ENCODE measurements around the gene CX3CL1. TPM values are rescaled to one million over a fixed set of nuclear protein-coding genes. Genes with fewer than 3 reads are reported as not detected.

CX3CL1 gene
- total and polyA plus RNA-seq, 2 of the 13 experiments (the other 11 are each of a cell fraction or from before 2014, with no cell fraction given): 57.3 to 60.8 TPM

DNA sequence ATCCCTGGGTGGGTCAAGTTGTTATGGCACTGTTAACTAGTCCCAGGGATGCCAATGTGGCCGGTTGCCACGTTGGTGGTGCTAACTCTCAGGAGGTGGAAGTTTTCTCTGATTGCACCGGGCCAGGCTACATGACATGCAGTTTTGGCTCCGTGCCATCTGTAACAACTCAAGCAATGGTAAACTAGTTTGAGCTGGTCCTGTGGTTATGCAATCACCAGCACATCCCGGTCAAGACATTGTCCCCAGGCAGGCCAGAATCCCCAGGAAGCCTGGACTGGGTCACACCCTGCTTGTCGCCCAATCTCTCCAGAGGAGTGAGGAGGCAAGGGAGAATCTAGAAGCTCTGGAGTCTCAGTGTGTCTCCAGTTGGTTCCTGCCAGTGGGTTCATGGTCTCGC lies 22.2 kb downstream of the CX3CL1 start:
- in situ Hi-C loops (cut with HindIII; ENCODE audit: extremely low pct_ligation_motif_present, low pct_unique_long_range_greater_than_20kb) (no loop called here), intact Hi-C loops (cut with micrococcal nuclease; ENCODE audit: unreplicated experiment) (no loop called here)
- no peak; the same call in 2 of the 3 replicates for ATAC-seq
- ChIA-PET POLR2A (interaction anchor here (0.9 to 1.8 kb wide), 3 partner anchors 16 to 53 kb away, joined by 3 to 12 read pairs (median 4); partner anchors contain the start of genes CIAPIN1, COQ9 and CX3CL1), CTCF (ENCODE audit: low intra/inter-chr PET ratio, low total read pairs) (no interaction called here)
- 37% methylated on average over 5 of the region's 7 CpGs for WGBS (ENCODE audit: low lambda C conversion rate)
- DNase-seq (ENCODE audit: low spot score): no peak
- no peak overlapping the region for H3K4me2 ChIP-seq (ENCODE audit: low read depth, low read length)
- H3K79me2 ChIP-seq (ENCODE audit: insufficient read depth, low read length): no peaks in the 10 kb centered on the region
- H3K36me3 ChIP-seq (replicated peaks in 1 of 2; ENCODE audit: control insufficient read depth in 1 of 2, insufficient read depth in 2 of 2, low read length in 2 of 2): no peaks in the 10 kb centered on the region
- H3K27me3 ChIP-seq (ENCODE audit: control insufficient read depth in 1 of 2, insufficient read depth in 2 of 2, low read length in 2 of 2): peaks cover 4 to 12% of the 10 kb centered on the region in 2 experiments; a peak in 4 of 5 replicates
- peaks cover 6% of the 10 kb centered on the region; the same call in 1 of the 2 replicates for H3K4me1 ChIP-seq (ENCODE audit: insufficient read depth, low read length)
- no TSS peak for BruUV-seq (replicated peaks)
- peak; percentile 85 for TF ChIP-seq CEBPB (IDR thresholded peaks at IDR 0.05; ENCODE audit: borderline replicate concordance, low read depth, low read length)
- TF ChIP-seq, protein P1, sequence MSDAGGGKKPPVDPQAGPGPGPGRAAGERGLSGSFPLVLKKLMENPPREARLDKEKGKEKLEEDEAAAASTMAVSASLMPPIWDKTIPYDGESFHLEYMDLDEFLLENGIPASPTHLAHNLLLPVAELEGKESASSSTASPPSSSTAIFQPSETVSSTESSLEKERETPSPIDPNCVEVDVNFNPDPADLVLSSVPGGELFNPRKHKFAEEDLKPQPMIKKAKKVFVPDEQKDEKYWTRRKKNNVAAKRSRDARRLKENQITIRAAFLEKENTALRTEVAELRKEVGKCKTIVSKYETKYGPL (CRISPR knock-in tag; IDR thresholded peaks at IDR 0.05): peak; percentile 67; the same call in 1 of the 2 replicates
- no peak for TF ChIP-seq ARNTL (CRISPR knock-in tag; IDR thresholded peaks at IDR 0.05)
- TF ChIP-seq CEBPG (CRISPR knock-in tag; IDR thresholded peaks at IDR 0.05): peak; percentile 71
- TF ChIP-seq ZNF143 (CRISPR knock-in tag; IDR thresholded peaks at IDR 0.05): no peak
- H3K4me3 ChIP-seq (replicated peaks in 1 of 3; ENCODE audit: insufficient read depth in 1 of 3, low read depth in 2 of 3, low read length in 3 of 3): no peak overlapping the region
- H2AFZ ChIP-seq (ENCODE audit: low read length): no peak overlapping the region
- H4K20me1 ChIP-seq (ENCODE audit: insufficient read depth, low read length): no peaks in the 10 kb centered on the region
- H3K9me3 ChIP-seq (ENCODE audit: low read length): no peaks in the 10 kb centered on the region
- H3K9ac ChIP-seq (ENCODE audit: insufficient read depth, low read depth, low read length): no peak overlapping the region
- H3K27ac ChIP-seq (ENCODE audit: extremely low read length, insufficient read depth, low read length): no peak overlapping the region
- FAIRE-seq: no peak

DNA sequence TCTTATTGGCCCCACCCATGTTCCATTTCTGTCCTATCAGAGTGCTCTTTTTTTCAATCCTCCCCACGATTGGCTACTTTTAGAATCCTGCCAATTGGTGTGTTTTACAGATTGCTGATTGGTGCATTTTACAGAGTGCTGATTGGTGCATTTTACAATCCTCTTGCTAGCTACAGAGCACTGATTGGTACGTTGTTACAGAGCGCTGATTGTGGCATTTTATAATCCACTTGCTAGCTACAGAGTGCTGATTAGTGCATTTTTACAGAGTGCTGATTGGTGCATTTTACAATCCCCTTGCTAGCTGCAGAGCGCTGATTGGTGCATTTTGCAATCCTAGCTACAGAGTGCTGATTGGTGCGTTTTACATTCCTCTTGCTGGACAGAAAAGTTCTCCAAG lies 22.7 kb downstream of the CX3CL1 start:
- no peaks in the 10 kb centered on the region for H4K20me1 ChIP-seq (ENCODE audit: insufficient read depth, low read length)
- no peak overlapping the region for H3K9ac ChIP-seq (ENCODE audit: insufficient read depth, low read depth, low read length)
- H3K36me3 ChIP-seq (replicated peaks in 1 of 2; ENCODE audit: control insufficient read depth in 1 of 2, insufficient read depth in 2 of 2, low read length in 2 of 2): no peaks in the 10 kb centered on the region
- no peaks in the 10 kb centered on the region for H3K9me3 ChIP-seq (ENCODE audit: low read length)
- ATAC-seq (no peak), DNase-seq (ENCODE audit: low spot score) (no peak), FAIRE-seq (no peak)
- H2AFZ ChIP-seq (ENCODE audit: low read length): no peak overlapping the region
- H3K4me3 ChIP-seq (replicated peaks in 1 of 3; ENCODE audit: insufficient read depth in 1 of 3, low read depth in 2 of 3, low read length in 3 of 3): no peak overlapping the region
- peaks cover 4 to 12% of the 10 kb centered on the region in 2 experiments; a peak in 4 of 5 replicates for H3K27me3 ChIP-seq (ENCODE audit: control insufficient read depth in 1 of 2, insufficient read depth in 2 of 2, low read length in 2 of 2)
- H3K4me1 ChIP-seq (ENCODE audit: insufficient read depth, low read length): peaks cover 6% of the 10 kb centered on the region; the same call in 1 of the 2 replicates
- POLR2A ChIA-PET: interaction anchor here (0.9 to 1.8 kb wide), 3 partner anchors 16 to 52 kb away, joined by 3 to 12 read pairs (median 4); partner anchors contain the start of genes CIAPIN1, COQ9 and CX3CL1
- no peak overlapping the region for H3K27ac ChIP-seq (ENCODE audit: extremely low read length, insufficient read depth, low read length)
- TF ChIP-seq, protein P2, sequence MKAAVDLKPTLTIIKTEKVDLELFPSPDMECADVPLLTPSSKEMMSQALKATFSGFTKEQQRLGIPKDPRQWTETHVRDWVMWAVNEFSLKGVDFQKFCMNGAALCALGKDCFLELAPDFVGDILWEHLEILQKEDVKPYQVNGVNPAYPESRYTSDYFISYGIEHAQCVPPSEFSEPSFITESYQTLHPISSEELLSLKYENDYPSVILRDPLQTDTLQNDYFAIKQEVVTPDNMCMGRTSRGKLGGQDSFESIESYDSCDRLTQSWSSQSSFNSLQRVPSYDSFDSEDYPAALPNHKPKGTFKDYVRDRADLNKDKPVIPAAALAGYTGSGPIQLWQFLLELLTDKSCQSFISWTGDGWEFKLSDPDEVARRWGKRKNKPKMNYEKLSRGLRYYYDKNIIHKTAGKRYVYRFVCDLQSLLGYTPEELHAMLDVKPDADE (CRISPR knock-in tag; IDR thresholded peaks at IDR 0.05): no peak
- no peak for TF ChIP-seq SAP130 (CRISPR knock-in tag; IDR thresholded peaks at IDR 0.05; ENCODE audit: low read depth)
- TF ChIP-seq BRD4 (CRISPR knock-in tag; IDR thresholded peaks at IDR 0.05): no peak
- TF ChIP-seq MAFK (conservative IDR thresholded peaks at IDR 0.05 in 1 of 2, IDR thresholded peaks at IDR 0.05 in 1 of 2; ENCODE audit: low read length in 2 of 2): peak; percentile 67 to 83
- TF ChIP-seq, protein P3, sequence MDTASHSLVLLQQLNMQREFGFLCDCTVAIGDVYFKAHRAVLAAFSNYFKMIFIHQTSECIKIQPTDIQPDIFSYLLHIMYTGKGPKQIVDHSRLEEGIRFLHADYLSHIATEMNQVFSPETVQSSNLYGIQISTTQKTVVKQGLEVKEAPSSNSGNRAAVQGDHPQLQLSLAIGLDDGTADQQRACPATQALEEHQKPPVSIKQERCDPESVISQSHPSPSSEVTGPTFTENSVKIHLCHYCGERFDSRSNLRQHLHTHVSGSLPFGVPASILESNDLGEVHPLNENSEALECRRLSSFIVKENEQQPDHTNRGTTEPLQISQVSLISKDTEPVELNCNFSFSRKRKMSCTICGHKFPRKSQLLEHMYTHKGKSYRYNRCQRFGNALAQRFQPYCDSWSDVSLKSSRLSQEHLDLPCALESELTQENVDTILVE (CRISPR knock-in tag; IDR thresholded peaks at IDR 0.05): no peak
- TF ChIP-seq MAFF (IDR thresholded peaks at IDR 0.05; ENCODE audit: low read depth, low read length): peak; percentile 86
- TF ChIP-seq, protein P4, sequence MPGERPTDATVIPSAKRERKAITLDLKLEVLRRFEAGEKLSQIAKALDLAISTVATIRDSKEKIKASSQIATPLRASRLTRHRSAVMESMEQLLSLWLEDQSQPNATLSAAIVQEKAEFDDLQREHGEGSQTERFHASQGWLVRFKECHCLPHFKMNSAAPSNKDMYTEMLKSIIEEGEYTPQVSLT (CRISPR knock-in tag; IDR thresholded peaks at IDR 0.05; ENCODE audit: borderline replicate concordance, low read depth): no peak
- no TSS peak for BruUV-seq (replicated peaks)
- H3K4me2 ChIP-seq (ENCODE audit: low read depth, low read length): no peak overlapping the region
- no peaks in the 10 kb centered on the region for H3K79me2 ChIP-seq (ENCODE audit: insufficient read depth, low read length)
- 70% methylated on average over 5 of the region's 5 CpGs for WGBS (ENCODE audit: low lambda C conversion rate)
- intact Hi-C loops (cut with micrococcal nuclease; ENCODE audit: unreplicated experiment) (no loop called here), in situ Hi-C loops (cut with HindIII; ENCODE audit: extremely low pct_ligation_motif_present, low pct_unique_long_range_greater_than_20kb) (no loop called here)
- CTCF ChIA-PET (ENCODE audit: low intra/inter-chr PET ratio, low total read pairs): no interaction called here

Measured in HepG2 (cell line).